Kidney tubule cell (primary cell): ENCODE results near the gene SSTR4.

Source experiments
- DNase-seq: peaks from one replicate; pipeline ENCODE4 v3.0.0-alpha.2; 2018; ENCODE audit warnings: low spot score

SSTR4 gene

GRCh38 chr20:23065266-23066201, 30.4 kb downstream of the SSTR4 start:
- DNase-seq: no peak

GRCh38 chr20:23066772-23067171, 31.7 kb downstream of the SSTR4 start:
- DNase-seq: no peak

GRCh38 chr20:23068283-23068682, 33.2 kb downstream of the SSTR4 start:
- no peak for DNase-seq

- DNase-seq: no peak
Measured at GRCh38 chr20:23069108-23069507, 34.0 kb downstream of the SSTR4 start.

DNA sequence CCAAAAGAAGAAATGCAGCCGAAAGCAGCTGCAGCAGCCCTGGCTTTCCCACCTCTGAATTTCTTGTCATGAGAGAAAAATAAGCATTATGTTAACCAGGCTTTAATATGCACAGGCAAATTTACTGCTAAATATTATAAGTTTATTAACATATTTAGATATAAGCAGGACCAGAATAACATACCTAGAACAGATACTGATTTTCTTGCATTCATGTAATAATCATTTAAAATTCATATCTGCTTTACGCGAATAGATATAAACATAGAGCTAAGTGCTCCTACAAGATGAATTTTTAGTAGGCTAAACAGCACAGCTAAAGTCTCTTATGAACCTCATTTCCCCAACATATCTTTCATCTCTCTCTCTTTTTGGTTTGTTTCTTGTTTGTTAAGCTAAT, 36.3 kb downstream of the SSTR4 start:
- no peak for DNase-seq

DNA sequence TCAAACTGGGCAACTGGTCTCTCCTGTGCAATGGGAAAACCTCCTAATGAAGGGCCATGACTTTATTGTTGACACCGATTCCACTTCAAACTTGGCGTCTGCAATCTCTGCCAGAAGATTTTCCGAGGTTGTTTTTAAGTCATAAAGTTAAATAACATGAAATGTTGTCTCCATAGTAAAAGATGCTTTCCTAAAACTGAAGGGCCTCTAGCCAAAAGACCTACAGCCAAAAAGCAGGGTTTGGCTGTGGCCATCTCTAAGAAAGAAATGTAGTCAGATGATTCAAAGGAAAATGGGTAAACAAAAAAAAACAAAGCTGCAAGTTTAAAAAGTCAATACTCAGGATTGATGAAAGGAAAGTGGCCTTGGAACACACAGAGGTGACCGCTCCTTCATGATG, 36.9 kb downstream of the SSTR4 start:
- DNase-seq: no peak

DNA sequence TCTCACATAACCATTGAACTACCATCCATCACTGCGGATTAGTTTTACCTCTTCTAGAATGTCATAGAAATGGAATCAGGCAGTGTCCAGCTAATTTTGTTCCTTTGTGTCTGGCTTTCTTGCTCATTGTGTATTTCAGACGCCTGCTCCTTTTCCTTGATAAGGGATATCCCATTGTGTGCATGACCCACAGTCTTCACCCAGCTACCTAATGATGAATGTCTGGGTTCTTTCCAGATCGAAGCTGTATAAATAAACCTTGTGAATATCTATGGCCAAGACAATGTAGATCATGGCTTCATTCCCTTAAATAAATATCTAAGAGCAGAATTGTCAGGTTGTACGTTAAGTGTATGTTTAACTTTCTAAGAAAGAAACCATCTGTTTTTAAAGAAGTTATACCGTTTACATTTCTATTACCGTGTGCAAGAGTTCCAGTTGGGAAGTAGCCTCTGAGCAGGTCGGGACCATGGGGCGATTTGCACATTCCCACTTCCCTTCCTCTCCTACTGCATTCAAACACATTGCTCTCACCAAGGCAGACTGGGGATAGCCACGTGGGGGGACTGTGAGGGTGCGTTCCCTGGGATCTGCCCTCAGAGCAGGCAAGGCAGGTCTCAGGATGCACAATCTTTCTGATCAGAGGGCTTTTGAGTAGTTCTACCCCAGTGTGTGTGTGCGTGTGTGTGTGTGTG, 37.9 kb downstream of the SSTR4 start:
- no peak for DNase-seq

DNA sequence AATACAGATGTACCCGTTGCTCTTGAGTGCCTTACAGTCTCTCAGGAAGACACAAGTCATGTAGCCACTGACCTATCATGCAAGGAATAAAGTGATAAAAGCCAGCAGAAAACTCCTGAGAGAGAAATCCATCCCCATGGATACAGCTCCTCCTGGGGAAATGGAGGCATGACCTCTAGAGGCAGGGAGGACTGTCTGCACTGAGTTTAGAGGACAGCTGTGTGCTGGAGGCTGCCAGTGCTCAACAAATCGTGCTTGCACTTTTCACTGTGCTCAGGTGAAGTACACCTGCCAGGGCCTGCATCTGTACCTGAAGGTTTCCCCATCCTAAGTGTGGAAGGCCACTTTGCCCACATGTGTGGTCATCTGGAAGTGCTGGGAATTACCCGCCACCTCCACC, 38.9 kb downstream of the SSTR4 start:
- no peak for DNase-seq

DNA sequence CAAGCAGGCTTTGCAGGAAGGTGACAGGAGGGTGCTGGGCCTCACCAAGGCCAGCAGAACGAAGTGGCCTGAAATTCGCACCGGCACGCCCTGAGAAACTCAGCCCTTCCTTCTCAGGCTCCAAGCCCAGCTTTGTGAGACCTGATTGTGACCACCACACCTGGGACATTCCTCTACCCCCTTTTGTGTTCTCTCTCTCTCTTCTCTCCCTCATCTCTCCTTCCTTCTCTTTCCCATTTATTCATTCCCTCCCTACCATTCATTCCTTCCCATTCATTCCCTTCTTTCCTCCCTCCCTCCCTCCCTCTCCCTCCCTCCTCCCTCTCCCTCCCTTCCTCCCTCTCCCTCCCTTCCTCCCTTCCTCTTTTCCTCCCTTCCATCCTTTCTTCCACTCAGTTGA, 42.2 kb downstream of the SSTR4 start:
- no peak for DNase-seq

- no peak for DNase-seq
Measured at GRCh38 chr20:23078351-23079015, 43.4 kb downstream of the SSTR4 start.

- DNase-seq: no peak
Measured at GRCh38 chr20:23079016-23079351, 43.9 kb downstream of the SSTR4 start.

GRCh38 chr20:23079926-23080325, 44.8 kb downstream of the SSTR4 start:
- no peak for DNase-seq

DNA sequence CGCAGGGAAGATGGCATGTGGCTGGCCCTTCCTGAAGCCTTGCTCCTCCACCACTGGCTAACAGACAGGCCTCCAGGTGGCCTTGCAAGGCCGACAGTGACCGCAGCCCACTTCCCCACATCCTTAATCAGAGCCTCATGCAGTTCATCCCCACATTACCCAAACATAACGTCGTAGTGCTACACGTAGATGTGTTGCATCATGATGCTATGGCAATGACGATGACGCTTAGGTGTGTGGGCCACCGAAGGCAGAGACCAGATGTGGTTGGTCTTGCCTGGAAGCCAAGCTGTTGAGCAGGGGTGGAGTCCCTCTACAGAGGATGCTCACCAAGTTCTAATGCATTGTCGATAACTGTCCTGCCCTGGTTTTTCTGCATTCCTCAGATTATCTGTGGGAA, 45.4 kb downstream of the SSTR4 start:
- DNase-seq: no peak

DNA sequence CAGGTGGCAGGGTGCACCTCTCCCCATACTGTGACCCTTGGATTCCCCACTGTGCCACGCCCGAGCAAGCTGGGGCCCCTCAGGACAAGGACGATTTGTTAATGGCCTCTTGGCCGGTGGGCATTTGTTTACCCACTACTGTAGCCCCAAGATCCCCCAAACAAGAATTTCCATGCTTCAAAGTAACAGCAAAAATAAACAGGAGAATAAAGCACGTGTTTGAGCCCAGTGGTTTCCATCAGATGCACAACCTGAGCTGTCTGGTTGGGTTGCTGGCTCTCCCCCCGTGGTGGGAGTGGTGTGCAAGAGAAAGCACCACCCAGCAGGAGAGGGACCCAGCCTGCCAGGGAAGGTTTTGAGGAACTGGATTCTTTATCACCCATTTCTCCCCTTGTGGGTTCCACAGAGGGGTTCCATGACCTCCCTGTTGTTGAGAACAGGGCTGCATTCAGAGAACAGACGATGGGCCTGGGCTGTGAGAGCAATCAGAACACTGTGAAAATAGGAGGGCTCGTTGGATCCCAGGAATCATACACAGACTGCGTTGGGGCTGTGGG, 46.2 kb downstream of the SSTR4 start:
- no peak for DNase-seq

DNA sequence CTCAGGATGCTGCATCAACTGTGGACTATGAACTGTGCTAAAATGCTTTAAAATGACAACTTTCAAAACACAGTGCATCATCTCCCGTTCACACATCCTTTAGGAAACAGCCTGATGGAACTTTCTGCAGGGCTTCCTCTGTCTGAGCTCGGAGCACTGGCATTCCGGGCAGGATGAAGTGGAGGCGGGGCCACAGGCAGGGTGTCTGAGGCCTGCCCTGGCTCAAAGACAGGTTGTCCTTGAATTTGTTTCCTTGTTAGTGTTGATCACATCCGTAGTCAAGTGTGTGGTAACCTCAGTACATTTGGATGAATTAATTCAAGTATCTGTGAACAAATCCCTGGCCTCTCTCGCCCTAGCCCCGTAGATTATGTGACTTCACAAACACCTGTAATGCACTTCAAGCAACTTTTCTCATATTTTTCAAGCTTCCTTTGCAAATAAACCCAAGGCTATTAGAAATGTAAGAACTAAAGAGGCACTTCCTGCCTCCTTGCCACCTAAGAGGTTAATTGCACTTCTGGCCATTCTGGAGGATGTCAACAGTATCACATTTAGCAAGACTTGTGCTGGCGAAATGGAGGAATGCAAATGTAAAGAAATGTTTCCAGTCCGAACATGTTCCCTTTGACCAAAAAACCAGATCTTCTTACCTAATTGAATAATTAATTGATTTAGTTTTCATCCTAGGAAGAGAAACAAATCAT, 47.9 kb downstream of the SSTR4 start:
- peak; percentile 17 for DNase-seq

GRCh38 chr20:23083553-23084220, 48.6 kb downstream of the SSTR4 start:
- DNase-seq: no peak

DNA sequence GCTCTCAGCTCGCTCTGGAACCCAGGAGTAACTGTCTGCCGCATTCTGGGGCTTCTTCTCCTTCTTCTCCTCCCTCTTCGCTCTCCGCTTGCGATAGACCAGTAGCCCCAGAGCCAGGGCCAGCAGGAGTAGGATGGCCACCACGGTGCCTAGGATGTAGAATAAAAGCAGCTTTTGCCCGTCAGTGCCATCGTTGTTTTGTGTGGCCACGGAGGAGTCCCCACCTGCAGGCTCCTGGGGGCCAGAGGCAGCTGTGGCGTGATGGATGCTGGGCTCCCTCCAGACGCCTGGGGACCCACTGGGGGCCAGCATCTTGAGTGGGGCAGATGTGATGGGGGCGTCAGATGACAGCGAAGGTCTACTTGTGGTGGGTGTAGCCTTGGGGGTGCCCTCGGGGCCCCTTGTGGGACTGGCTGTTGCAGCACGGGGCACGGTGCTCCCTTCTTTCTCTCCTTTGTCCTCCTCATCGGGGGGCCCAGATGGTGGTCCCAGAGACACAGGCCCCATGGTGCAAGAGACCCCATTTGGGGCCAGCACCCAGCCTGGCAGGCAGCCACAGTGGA, 49.3 kb downstream of the SSTR4 start:
- no peak for DNase-seq

DNA sequence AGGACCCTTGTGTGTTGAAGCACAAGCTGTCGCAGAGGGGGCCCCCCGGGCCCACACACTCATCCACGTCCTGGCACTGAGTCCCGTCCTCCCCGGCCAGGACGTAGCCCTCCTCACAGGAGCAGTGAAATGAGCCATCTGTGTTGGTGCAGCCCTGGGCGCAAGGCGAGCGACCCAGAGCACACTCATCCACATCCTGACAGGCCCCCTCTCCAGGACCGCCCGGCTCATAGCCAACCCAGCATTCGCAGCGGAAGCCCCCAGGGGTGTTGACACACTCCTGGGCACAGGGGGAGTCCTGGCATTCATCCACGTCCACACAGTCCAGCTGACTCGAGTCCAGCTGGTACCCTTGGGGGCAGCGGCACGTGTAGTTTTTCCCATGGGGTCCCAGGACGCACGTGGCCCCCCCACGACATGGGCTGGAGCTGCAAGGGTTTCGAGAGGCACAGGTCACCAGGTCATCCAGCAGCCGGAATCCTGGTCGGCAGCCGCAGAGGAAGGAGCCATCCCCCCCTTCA, 49.8 kb downstream of the SSTR4 start:
- DNase-seq: no peak

DNA sequence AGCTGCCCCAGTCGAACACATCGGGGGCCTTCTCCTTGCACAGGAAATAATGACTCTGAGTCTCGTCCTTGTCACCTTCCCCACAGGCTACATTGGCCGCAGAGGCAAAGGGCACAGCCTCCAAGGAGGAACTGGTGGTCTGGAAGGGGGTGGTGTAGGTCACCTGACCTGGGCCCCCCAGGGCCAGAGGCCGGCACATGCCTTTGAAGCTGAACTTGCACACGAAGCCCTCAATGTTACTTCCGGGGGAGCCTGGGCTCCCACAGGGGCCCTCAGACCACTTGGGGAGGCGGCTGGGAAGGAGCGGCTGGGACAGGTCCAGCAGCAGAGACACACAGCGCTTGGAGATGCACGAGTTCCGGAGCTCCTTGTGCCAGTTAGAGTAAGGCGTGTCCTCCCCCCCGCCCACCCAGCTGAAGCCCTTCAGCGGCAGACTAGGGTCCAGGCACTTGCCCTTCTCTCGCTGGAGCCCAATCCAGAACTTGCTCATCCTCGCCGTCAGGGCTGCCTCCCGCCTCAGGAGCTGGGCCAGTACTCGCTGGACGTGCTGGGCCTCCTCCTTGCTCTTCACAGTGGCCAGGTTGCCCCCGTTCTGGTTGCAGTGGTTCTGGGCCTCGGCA, 50.4 kb downstream of the SSTR4 start:
- DNase-seq: no peak

DNA sequence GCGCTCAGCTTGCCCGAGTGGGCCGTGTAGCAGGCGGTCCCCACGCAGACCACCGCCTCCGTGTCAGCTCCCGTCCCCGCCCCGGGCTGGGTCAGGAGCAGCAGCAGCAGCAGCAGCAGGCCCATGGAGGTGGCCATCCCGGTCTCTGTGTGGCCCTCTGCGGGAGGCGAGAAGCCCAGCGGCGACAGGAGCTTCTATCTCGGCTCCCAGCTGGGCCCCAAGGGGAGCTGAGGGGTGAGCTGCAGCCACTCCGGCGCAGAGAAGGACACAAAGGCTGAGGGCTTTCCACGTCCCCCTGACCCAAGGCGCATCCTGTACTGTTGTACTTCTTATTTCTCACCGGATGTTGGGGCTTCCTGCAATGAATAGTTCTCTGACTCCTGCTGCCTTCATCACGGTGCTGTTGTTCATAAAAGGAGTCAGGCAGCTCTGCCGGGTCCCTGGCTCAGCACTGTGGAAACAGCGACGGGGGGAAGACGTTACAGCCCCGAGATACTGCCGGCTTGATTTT, 51.0 kb downstream of the SSTR4 start, which contains the start of gene CD93:
Gene CD93 (minus strand): TSS at position 269 of the 511 bp plus-strand sequence. CDS start 132 bp downstream, at position 137.
- DNase-seq: no peak
